Uterus (tissue), 4 donors: ENCODE measurements around the gene PKD2. TPM values are rescaled to one million over a fixed set of nuclear protein-coding genes. Genes with fewer than 3 reads are reported as not detected.

Experiments used
- DNase-seq, 2 donors: peaks; one replicate each; pipeline ENCODE4 v3.0.0-alpha.2; 2019 to 2020
- H3K27ac ChIP-seq, 2 donors: fragments of 200-600 bp; sonication (generic); 1 replicate in 1 of 2; 2 replicates in 1 of 2; pipeline ENCODE4 v1.5.1; 2016 to 2018
- H3K27me3 ChIP-seq, 2 donors: fragments of 200-600 bp; sonication (generic); one replicate each; pipeline ENCODE4 v1.5.1; 2018 to 2019; ENCODE audit warnings: control low read depth in 1 of 2
- H3K36me3 ChIP-seq, 2 donors: fragments of 200-600 bp; sonication (generic); one replicate each; pipeline ENCODE4 v1.5.1; 2019; ENCODE audit warnings: control low read depth in 1 of 2
- H3K4me1 ChIP-seq, 2 donors: fragments of 200-600 bp; sonication (generic); one replicate each; pipeline ENCODE4 v1.5.1; 2018 to 2019; ENCODE audit warnings: control low read depth in 1 of 2
- H3K4me3 ChIP-seq, 2 donors: fragments of 200-600 bp; sonication (generic); 1 replicate in 1 of 2; 2 replicates in 1 of 2; pipeline ENCODE4 v1.5.1; 2018 to 2019; ENCODE audit warnings: mild to moderate bottlenecking in 1 of 2
- H3K9me3 ChIP-seq, 2 donors: fragments of 200-600 bp; sonication (generic); one replicate each; pipeline ENCODE4 v1.5.1; 2019; ENCODE audit warnings: control low read depth in 1 of 2
- POLR2A ChIP-seq, 2 donors: fragments of 450-650 bp; IDR thresholded peaks; one replicate each; pipeline ENCODE4 v1.6.1; 2016; ENCODE audit warnings: antibody characterized with exemption in 2 of 2, mild to moderate bottlenecking in 1 of 2, moderate library complexity in 1 of 2
- intact Hi-C: fragments of 100-400 bp; cut with DNase I; formaldehyde crosslinking; loops from one replicate; pipeline ENCODE4 v1.15.1; 2023; ENCODE audit warnings: low total_unique reads
- total RNA-seq, 4 donors: library from RNA; depleted of rRNA in 3 of 4; stranded (reverse); fragments of >200 nt in 3 of 4; gene quantifications; one replicate each; pipeline versions ENCODE4 v1.1.0 to v1.2.4, GENCODE V29; 2014 to 2023
- TF ChIP-seq, protein P1 (sequence below), 4 experiments: fragments of 200-600 bp in 2 of 4; fragments of 450-650 bp in 2 of 4; sonication (generic) in 2 of 4; IDR thresholded peaks; one replicate each; pipeline ENCODE4 v1.5.1; 2016 to 2019; ENCODE audit warnings: antibody characterized with exemption in 4 of 4, mild to moderate bottlenecking in 2 of 4, moderate library complexity in 1 of 4
- donor health status: DM: yes; HTN: yes; CAD: no.

PKD2 gene
- total RNA-seq, 4 donors from 2014 or later, result 129 to 190 (median 134) TPM

GRCh38 chr4:88062311-88062710 lies 54.9 kb downstream of the PKD2 start:
- H3K27me3 ChIP-seq, result no peaks in the 10 kb centered on the region
- TF ChIP-seq, protein P1, sequence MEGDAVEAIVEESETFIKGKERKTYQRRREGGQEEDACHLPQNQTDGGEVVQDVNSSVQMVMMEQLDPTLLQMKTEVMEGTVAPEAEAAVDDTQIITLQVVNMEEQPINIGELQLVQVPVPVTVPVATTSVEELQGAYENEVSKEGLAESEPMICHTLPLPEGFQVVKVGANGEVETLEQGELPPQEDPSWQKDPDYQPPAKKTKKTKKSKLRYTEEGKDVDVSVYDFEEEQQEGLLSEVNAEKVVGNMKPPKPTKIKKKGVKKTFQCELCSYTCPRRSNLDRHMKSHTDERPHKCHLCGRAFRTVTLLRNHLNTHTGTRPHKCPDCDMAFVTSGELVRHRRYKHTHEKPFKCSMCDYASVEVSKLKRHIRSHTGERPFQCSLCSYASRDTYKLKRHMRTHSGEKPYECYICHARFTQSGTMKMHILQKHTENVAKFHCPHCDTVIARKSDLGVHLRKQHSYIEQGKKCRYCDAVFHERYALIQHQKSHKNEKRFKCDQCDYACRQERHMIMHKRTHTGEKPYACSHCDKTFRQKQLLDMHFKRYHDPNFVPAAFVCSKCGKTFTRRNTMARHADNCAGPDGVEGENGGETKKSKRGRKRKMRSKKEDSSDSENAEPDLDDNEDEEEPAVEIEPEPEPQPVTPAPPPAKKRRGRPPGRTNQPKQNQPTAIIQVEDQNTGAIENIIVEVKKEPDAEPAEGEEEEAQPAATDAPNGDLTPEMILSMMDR (IDR thresholded peaks at IDR 0.05), result no peak
- TF ChIP-seq POLR2A (IDR thresholded peaks at IDR 0.05), result no peak
- DNase-seq, result no peak
- no peaks in the 10 kb centered on the region for H3K36me3 ChIP-seq
- H3K9me3 ChIP-seq, result no peaks in the 10 kb centered on the region
- no peaks in the 10 kb centered on the region for H3K4me1 ChIP-seq
- peak overlapping the region in 1 of 2 donors; percentile 36 for H3K27ac ChIP-seq
- intact Hi-C loops, result no loop called here
- H3K4me3 ChIP-seq, result no peak overlapping the region

DNA sequence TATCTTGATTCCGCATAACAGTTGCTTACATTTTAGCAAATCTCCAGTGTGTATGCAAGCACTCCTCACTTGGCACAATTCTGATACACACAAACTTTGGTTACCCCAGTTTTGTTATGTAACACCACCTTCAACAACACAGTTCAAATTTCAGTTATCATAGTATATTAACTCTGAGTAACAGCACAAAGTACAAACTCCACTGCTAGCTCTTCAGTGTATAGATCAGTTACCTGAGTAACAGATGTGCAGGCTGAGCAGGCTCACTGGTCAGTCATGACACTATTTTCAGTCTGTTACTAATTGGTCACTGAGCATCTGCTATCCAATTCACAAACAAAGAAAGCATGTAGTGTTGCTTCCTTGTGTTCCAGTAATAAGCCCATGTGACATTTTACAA lies 55.4 kb downstream of the PKD2 start:
- DNase-seq, result no peak
- Histone ChIP-seq H3K4me1 (no peaks in the 10 kb centered on the region), H3K27me3 (no peaks in the 10 kb centered on the region), H3K9me3 (no peaks in the 10 kb centered on the region), H3K36me3 (no peaks in the 10 kb centered on the region), H3K4me3 (no peak overlapping the region), H3K27ac (peak overlapping the region in 1 of 2 donors; percentile 36)
- TF ChIP-seq, protein P1 (IDR thresholded peaks at IDR 0.05), result no peak
- TF ChIP-seq POLR2A (IDR thresholded peaks at IDR 0.05), result no peak
- intact Hi-C loops, result no loop called here

GRCh38 chr4:88063634-88064296 lies 56.3 kb downstream of the PKD2 start:
- H3K27ac ChIP-seq, result no peak overlapping the region
- intact Hi-C loops, result no loop called here
- no peaks in the 10 kb centered on the region for H3K4me1 ChIP-seq
- TF ChIP-seq, protein P1 (IDR thresholded peaks at IDR 0.05), result no peak
- TF ChIP-seq POLR2A (IDR thresholded peaks at IDR 0.05), result no peak
- H3K27me3 ChIP-seq, result no peaks in the 10 kb centered on the region
- H3K4me3 ChIP-seq, result no peak overlapping the region
- no peak for DNase-seq
- H3K36me3 ChIP-seq, result no peaks in the 10 kb centered on the region
- H3K9me3 ChIP-seq, result peaks cover 0 to 4% of the 10 kb centered on the region in 2 donors

GRCh38 chr4:88064410-88064809 lies 57.0 kb downstream of the PKD2 start:
- no peak overlapping the region for H3K27ac ChIP-seq
- no peak overlapping the region for H3K4me3 ChIP-seq
- H3K36me3 ChIP-seq, result no peaks in the 10 kb centered on the region
- no peaks in the 10 kb centered on the region for H3K4me1 ChIP-seq
- intact Hi-C loops, result no loop called here
- H3K9me3 ChIP-seq, result peaks cover 0 to 4% of the 10 kb centered on the region in 2 donors
- TF ChIP-seq, protein P1 (IDR thresholded peaks at IDR 0.05), result no peak
- no peaks in the 10 kb centered on the region for H3K27me3 ChIP-seq
- no peak for DNase-seq

- peaks cover 0 to 9% of the 10 kb centered on the region in 2 donors for H3K9me3 ChIP-seq
- intact Hi-C loops, result no loop called here
- H3K27me3 ChIP-seq, result no peaks in the 10 kb centered on the region
- no peaks in the 10 kb centered on the region for H3K36me3 ChIP-seq
- no peak overlapping the region for H3K27ac ChIP-seq
- TF ChIP-seq, protein P1 (IDR thresholded peaks at IDR 0.05), result no peak
- TF ChIP-seq POLR2A (IDR thresholded peaks at IDR 0.05), result no peak
- DNase-seq, result no peak
- no peak overlapping the region for H3K4me3 ChIP-seq
- no peaks in the 10 kb centered on the region for H3K4me1 ChIP-seq
Observed at GRCh38 chr4:88070031-88070430, 62.6 kb downstream of the PKD2 start.
